Heart left ventricle (tissue), 16 donors: Measurements from ENCODE around the gene GALNT14. TPM values are rescaled to one million over a fixed set of nuclear protein-coding genes. Genes with fewer than 3 reads are reported as not detected.

Source experiments
- ATAC-seq, 4 donors: fragments of 200-7000 bp; cut with Tn5 transposase; one replicate each; pipeline ENCODE4 v1.9.1; 2020 to 2022; ENCODE audit warnings: moderate library complexity in 4 of 4, mild to moderate bottlenecking in 3 of 4, moderate number of reproducible peaks in 1 of 4
- DNase-seq, 5 donors: peaks; one replicate each; pipeline ENCODE4 v3.0.0-alpha.2; 2020
- H3K27ac ChIP-seq, 12 donors: fragments of 200-600 bp; sonication (generic) in 4 of 12; one replicate each; pipeline versions ENCODE4 v1.5.0 to v1.8.0; 2016 to 2022; ENCODE audit warnings: mild to moderate bottlenecking in 2 of 12
- H3K27me3 ChIP-seq, 9 donors: fragments of 200-600 bp; sonication (generic) in 2 of 9; one replicate each; pipeline versions ENCODE4 v1.5.1 to v1.8.0; 2016 to 2022; ENCODE audit warnings: mild to moderate bottlenecking in 3 of 9
- H3K36me3 ChIP-seq, 9 donors: fragments of 200-600 bp; sonication (generic) in 2 of 9; one replicate each; pipeline versions ENCODE4 v1.5.0 to v1.8.0; 2018 to 2022; ENCODE audit warnings: mild to moderate bottlenecking in 2 of 9
- H3K4me1 ChIP-seq, 12 donors: fragments of 200-600 bp; sonication (generic) in 4 of 12; one replicate each; pipeline versions ENCODE4 v1.5.0 to v1.8.0; 2016 to 2022; ENCODE audit warnings: mild to moderate bottlenecking in 3 of 12
- H3K4me3 ChIP-seq, 12 donors: fragments of 200-600 bp; sonication (generic) in 4 of 12; one replicate each; pipeline versions ENCODE4 v1.5.0 to v1.8.0; 2017 to 2022; ENCODE audit warnings: mild to moderate bottlenecking in 9 of 12, moderate library complexity in 4 of 12
- H3K9me3 ChIP-seq, 12 donors: fragments of 200-600 bp; sonication (generic) in 4 of 12; one replicate each; pipeline versions ENCODE4 v1.5.0 to v1.8.0; 2016 to 2022; ENCODE audit warnings: mild to moderate bottlenecking in 1 of 12
- POLR2A ChIP-seq, 2 donors: fragments of 450-650 bp; IDR thresholded peaks; one replicate each; pipeline ENCODE4 v1.6.1; 2017; ENCODE audit warnings: antibody characterized with exemption in 2 of 2, mild to moderate bottlenecking in 2 of 2, moderate library complexity in 2 of 2
- WGBS, 4 donors: extraction: QIAGEN DNeasy Blood & Tissue Kit in 2 of 4; methylation state at CpG; one replicate each; pipeline versions ENCODE4 v1.1.5 to v1.1.7; 2013 to 2018; 5-methylcytosine and 5-hydroxymethylcytosine counted together
- intact Hi-C, 10 donors: fragments of 100-400 bp; cut with DNase I; formaldehyde crosslinking; loops; one replicate each; pipeline versions ENCODE4 v1.11.1 to v1.14.2; 2022
- polyA plus RNA-seq, 2 donors: library from polyadenylated mRNA; stranded (reverse); fragments of 200-250 nt; gene quantifications; one replicate each; pipeline ENCODE4 v1.2.3, GENCODE V29; 2013
- total RNA-seq, 9 donors: library from RNA; depleted of rRNA in 2 of 9; stranded (reverse); fragments of >200 nt in 2 of 9; fragmentation: NEBNext Ultra II Directional in 3 of 9; extraction: Animal tissue kit (Norgen Biotek cat#: 25700) in 3 of 9; gene quantifications; one replicate each; pipeline versions ENCODE4 v1.1.0 to v1.2.4, GENCODE V29; 2016 to 2023
- TF ChIP-seq, protein P1 (sequence below), 12 donors: fragments of 200-600 bp; sonication (generic) in 4 of 12; IDR thresholded peaks; one replicate each; pipeline versions ENCODE4 v1.5.0 to v1.8.0; 2018 to 2022; ENCODE audit warnings: antibody characterized with exemption in 12 of 12, mild to moderate bottlenecking in 5 of 12
- donor health status: ischemic (EF 13 %, LVEDD 7.1; RV severe dilation, severe dysfunction).
- donor health status: healthy with polysubstance abuse.
- donor health status: DM: no; HTN: yes; CAD: no.
- donor health status: DM: no; HTN: no; CAD: no.
- donor health status: ischemic (EF 25% LVEDD 6.9; RV normal size, moderate dysfunction).
- donor health status: ischemic (EF 25% LVEDD 5.7; RV mildly dilated, moderate dysfunction).
- donor health status: healthy.
- donor health status: DM: yes; HTN: yes; CAD: no.
- donor health status: ischemic (EF 35%, LVEDD 5.7; RV mildly dilated, moderate dysfunction).
- donor health status: nonischemic (EF 11% LVEDD 7.7; RV severe dilation, severe dysfunction).
- donor health status: DM: yes; HTN: yes; CAD: no.
- donor health status: PGD.
- donor health status: ischemic (EF 29% LVEDD 5.4; RV normal size, mild dysfunction).
- donor health status: nonischemic (EF 23%, LVEDD 6.1; RV moderate dilation, normal function).

Gene GALNT14
- total and polyA plus RNA-seq, 11 donors = 0.29 to 2.4 (median 1.0) TPM; not detected in 2

DNA sequence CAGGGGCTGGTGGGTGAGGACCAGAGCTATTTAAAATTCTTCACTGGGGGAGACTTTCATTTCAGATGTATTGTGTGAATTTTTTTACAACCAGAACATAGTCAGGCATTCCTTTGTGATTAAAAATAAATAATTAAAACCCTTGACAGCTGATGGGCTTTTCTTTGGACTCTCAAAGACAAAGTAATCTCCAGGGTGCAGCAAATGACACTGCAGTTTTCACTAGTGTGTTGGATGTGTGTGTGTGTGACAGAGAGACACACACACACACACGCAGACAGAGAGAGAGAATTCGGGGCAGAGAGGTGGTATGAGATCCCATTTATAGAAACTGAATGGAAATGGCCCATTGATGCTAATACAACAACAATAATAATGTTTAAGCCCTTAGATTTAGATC lies 10.3 kb upstream of the GALNT14 start:
- intact Hi-C loops = no loop called here
- ATAC-seq = no peak

GRCh38 chr2:31147645-31148044 lies 9.4 kb upstream of the GALNT14 start:
- no peak for DNase-seq
- Histone ChIP-seq H3K36me3 (no peaks in the 10 kb centered on the region), H3K9me3 (no peaks in the 10 kb centered on the region), H3K4me1 (no peaks in the 10 kb centered on the region), H3K27me3 (no peaks in the 10 kb centered on the region), H3K27ac (no peak overlapping the region), H3K4me3 (no peak overlapping the region)
- 79 to 85% (median 83%) methylated on average over 5 of the region's 5 CpGs for WGBS, 4 donors
- no peak for ATAC-seq
- no peak for TF ChIP-seq POLR2A (IDR thresholded peaks at IDR 0.05)
- TF ChIP-seq, protein P1, sequence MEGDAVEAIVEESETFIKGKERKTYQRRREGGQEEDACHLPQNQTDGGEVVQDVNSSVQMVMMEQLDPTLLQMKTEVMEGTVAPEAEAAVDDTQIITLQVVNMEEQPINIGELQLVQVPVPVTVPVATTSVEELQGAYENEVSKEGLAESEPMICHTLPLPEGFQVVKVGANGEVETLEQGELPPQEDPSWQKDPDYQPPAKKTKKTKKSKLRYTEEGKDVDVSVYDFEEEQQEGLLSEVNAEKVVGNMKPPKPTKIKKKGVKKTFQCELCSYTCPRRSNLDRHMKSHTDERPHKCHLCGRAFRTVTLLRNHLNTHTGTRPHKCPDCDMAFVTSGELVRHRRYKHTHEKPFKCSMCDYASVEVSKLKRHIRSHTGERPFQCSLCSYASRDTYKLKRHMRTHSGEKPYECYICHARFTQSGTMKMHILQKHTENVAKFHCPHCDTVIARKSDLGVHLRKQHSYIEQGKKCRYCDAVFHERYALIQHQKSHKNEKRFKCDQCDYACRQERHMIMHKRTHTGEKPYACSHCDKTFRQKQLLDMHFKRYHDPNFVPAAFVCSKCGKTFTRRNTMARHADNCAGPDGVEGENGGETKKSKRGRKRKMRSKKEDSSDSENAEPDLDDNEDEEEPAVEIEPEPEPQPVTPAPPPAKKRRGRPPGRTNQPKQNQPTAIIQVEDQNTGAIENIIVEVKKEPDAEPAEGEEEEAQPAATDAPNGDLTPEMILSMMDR (IDR thresholded peaks at IDR 0.05) = no peak
- intact Hi-C loops = no loop called here

More for the DNA sequence above, 10.3 kb upstream of the GALNT14 start:
- no peaks in the 10 kb centered on the region for H3K4me1 ChIP-seq
- H3K27ac ChIP-seq = no peak overlapping the region
- H3K9me3 ChIP-seq = no peaks in the 10 kb centered on the region
- H3K4me3 ChIP-seq = no peak overlapping the region
- TF ChIP-seq, protein P1 (IDR thresholded peaks at IDR 0.05) = no peak
- no peak for TF ChIP-seq POLR2A (IDR thresholded peaks at IDR 0.05)
- no peaks in the 10 kb centered on the region for H3K27me3 ChIP-seq
- H3K36me3 ChIP-seq = no peaks in the 10 kb centered on the region
- DNase-seq = no peak
- 86 to 89% (median 86%) methylated on average over 2 of the region's 2 CpGs for WGBS, 4 donors

GRCh38 chr2:31142110-31142509 lies 3.9 kb upstream of the GALNT14 start:
- ATAC-seq = no peak
- Histone ChIP-seq H3K4me3 (no peak overlapping the region), H3K27ac (no peak overlapping the region), H3K4me1 (peaks cover 4 to 18% (median 14%) of the 10 kb centered on the region in 12 donors), H3K27me3 (peaks cover 6 to 26% (median 12%) of the 10 kb centered on the region in 9 donors), H3K9me3 (no peaks in the 10 kb centered on the region), H3K36me3 (no peaks in the 10 kb centered on the region)
- DNase-seq = no peak
- intact Hi-C loops = no loop called here
- TF ChIP-seq, protein P1 (IDR thresholded peaks at IDR 0.05) = no peak
- TF ChIP-seq POLR2A (IDR thresholded peaks at IDR 0.05) = no peak
- WGBS, 4 donors = 56 to 64% (median 61%) methylated on average over 3 of the region's 3 CpGs

DNA sequence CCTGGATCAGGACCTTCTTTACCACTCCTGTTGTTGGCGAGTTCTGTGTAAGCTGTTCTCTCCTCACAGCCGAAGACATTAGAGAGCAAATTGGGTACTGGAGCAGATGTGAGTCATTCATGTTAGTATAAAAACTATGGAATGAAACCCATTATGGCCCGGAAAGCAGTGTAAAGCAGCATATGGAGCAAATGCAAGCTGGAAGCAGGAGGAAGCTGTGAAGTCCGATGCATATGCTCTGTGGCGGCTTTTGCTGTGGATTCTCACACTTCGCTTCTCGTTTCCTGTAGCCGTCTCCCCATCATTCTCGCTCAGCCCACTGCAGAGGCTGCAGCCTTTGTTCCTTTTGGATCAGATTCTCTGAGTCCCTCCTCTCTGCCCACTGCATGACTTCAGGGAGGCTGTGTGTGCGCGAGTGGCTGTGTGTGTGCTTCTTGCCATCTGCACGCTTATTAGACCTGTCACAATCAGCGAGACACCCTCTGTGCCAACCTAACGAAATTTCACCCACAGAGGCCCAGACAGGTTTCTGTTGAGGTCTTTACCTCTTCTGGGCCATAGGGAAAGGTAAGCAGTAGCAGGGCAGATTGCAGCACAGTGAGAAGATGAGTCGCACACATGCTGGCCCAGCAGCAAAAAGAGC lies 3.3 kb upstream of the GALNT14 start:
- DNase-seq (no peak), ATAC-seq (no peak)
- 84 to 91% (median 87%) methylated on average over 15 of the region's 15 CpGs for WGBS, 4 donors
- Histone ChIP-seq H3K27ac (no peak overlapping the region), H3K36me3 (no peaks in the 10 kb centered on the region), H3K4me3 (no peak overlapping the region), H3K27me3 (peaks cover 9 to 32% (median 17%) of the 10 kb centered on the region in 9 donors), H3K4me1 (peaks cover 4 to 19% (median 14%) of the 10 kb centered on the region in 12 donors), H3K9me3 (no peaks in the 10 kb centered on the region)
- no peak for TF ChIP-seq POLR2A (IDR thresholded peaks at IDR 0.05)
- TF ChIP-seq, protein P1 (IDR thresholded peaks at IDR 0.05) = no peak
- intact Hi-C loops = no loop called here
